ENCODE data around the gene NR2F1-AS1. TPM values are rescaled to one million over a fixed set of nuclear protein-coding genes. Genes with fewer than 3 reads are reported as not detected.
"Not testable (repeated sequence)": the region's sequence is repeated elsewhere in the genome, so short reads cannot be mapped to it uniquely, and the experiment has no call there.

NR2F1-AS1 gene
- total RNA-seq, 2 donors from 2014 or later = 11.9 to 12.4 TPM

- Histone ChIP-seq H3K36me3 (no peaks in the 10 kb centered on the region), H3K9me3 (no peaks in the 10 kb centered on the region), H3K4me1 (replicated peaks) (no peaks in the 10 kb centered on the region), H3K4me3 (no peak overlapping the region), H3K27ac (no peak overlapping the region), H3K27me3 (replicated peaks; ENCODE audit: insufficient read depth) (no peaks in the 10 kb centered on the region)
- TF ChIP-seq CTCF (IDR thresholded peaks at IDR 0.05) (no peak), POLR2AphosphoS5 (IDR thresholded peaks at IDR 0.05) (no peak), POLR2A (IDR thresholded peaks at IDR 0.05) (no peak)
- DNase-seq (ENCODE audit: low spot score) = no peak
- intact Hi-C loops (cut with DNase I) = no loop called here
These were observed 63.2 kb downstream of the NR2F1-AS1 start for GRCh38 chr5:93517828-93518227.

- no peak for TF ChIP-seq POLR2A (IDR thresholded peaks at IDR 0.05)
- no peak for TF ChIP-seq POLR2AphosphoS5 (IDR thresholded peaks at IDR 0.05)
- no peak for TF ChIP-seq CTCF (IDR thresholded peaks at IDR 0.05)
- no peak overlapping the region for H3K27ac ChIP-seq
- H3K36me3 ChIP-seq = no peaks in the 10 kb centered on the region
- DNase-seq (ENCODE audit: low spot score) = no peak
- 96% methylated on average over 1 of the region's 1 CpG for WGBS
- H3K4me3 ChIP-seq = no peak overlapping the region
- intact Hi-C loops (cut with DNase I) = no loop called here
- no peaks in the 10 kb centered on the region for H3K27me3 ChIP-seq (replicated peaks; ENCODE audit: insufficient read depth)
- no peaks in the 10 kb centered on the region for H3K4me1 ChIP-seq (replicated peaks)
- H3K9me3 ChIP-seq = no peaks in the 10 kb centered on the region
These were observed 67.7 kb downstream of the NR2F1-AS1 start for GRCh38 chr5:93513298-93513697.

- no peaks in the 10 kb centered on the region for H3K9me3 ChIP-seq
- H3K27ac ChIP-seq = no peak overlapping the region
- intact Hi-C loops (cut with DNase I) = no loop called here
- WGBS = 79% methylated on average over 3 of the region's 3 CpGs
- DNase-seq (ENCODE audit: low spot score) = no peak
- H3K36me3 ChIP-seq = no peaks in the 10 kb centered on the region
- no peaks in the 10 kb centered on the region for H3K27me3 ChIP-seq (replicated peaks; ENCODE audit: insufficient read depth)
- H3K4me3 ChIP-seq = no peak overlapping the region
- H3K4me1 ChIP-seq (replicated peaks) = no peaks in the 10 kb centered on the region
- no peak for TF ChIP-seq CTCF (IDR thresholded peaks at IDR 0.05)
- TF ChIP-seq POLR2A (IDR thresholded peaks at IDR 0.05) = no peak
- no peak for TF ChIP-seq POLR2AphosphoS5 (IDR thresholded peaks at IDR 0.05)
These were observed 68.2 kb downstream of the NR2F1-AS1 start for GRCh38 chr5:93512799-93513198.

- WGBS = 83% methylated on average over 2 of the region's 2 CpGs
- DNase-seq (ENCODE audit: low spot score) = no peak
- intact Hi-C loops (cut with DNase I) = no loop called here
- H3K4me3 ChIP-seq = no peak overlapping the region
- TF ChIP-seq POLR2A (IDR thresholded peaks at IDR 0.05) = no peak
- H3K9me3 ChIP-seq = no peaks in the 10 kb centered on the region
- H3K27ac ChIP-seq = no peak overlapping the region
- no peaks in the 10 kb centered on the region for H3K36me3 ChIP-seq
- no peaks in the 10 kb centered on the region for H3K4me1 ChIP-seq (replicated peaks)
- no peaks in the 10 kb centered on the region for H3K27me3 ChIP-seq (replicated peaks; ENCODE audit: insufficient read depth)
These were observed 69.6 kb downstream of the NR2F1-AS1 start for GRCh38 chr5:93511445-93511844.

DNA sequence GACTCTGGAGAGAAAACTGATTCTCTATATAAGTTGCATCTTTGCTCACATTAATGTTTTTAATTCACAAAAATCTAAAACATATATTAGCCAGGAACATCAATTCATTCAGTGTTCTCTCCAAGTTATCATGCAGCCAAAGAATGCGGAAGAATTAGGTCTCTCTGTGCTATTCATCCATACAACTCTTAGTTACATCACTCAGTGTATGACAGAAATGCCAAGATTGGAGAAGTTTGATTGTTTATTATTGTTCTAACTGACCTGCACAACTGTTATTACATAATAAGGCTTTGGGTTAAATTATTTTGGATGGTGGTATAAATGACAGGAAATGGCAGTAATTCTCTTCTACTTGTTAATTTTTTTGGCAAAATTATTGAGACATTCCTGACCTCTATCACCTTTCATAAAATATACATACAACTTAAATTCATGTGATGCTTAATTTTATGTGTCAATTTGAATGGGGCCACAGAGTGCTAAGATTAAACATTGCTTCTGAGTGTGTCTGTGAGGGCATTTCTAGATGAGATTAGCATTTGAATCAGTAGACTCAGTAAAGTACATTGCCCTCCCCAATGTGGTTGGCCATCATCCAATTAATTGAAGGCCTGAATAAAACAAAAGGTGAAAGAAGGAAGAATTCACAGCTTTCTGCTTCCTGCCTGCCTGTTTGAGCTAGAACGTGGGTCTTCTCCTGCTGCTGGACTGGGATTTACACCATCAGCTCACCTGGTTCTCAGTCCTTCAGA is 70.2 kb downstream of the NR2F1-AS1 start:
- WGBS = 63% methylated on average over 2 of the region's 2 CpGs
- no peaks in the 10 kb centered on the region for H3K4me1 ChIP-seq (replicated peaks)
- H3K27me3 ChIP-seq (replicated peaks; ENCODE audit: insufficient read depth) = no peaks in the 10 kb centered on the region
- no peak overlapping the region for H3K27ac ChIP-seq
- DNase-seq (ENCODE audit: low spot score) = no peak
- TF ChIP-seq CTCF (IDR thresholded peaks at IDR 0.05) = no peak
- TF ChIP-seq POLR2A (IDR thresholded peaks at IDR 0.05) = no peak
- TF ChIP-seq POLR2AphosphoS5 (IDR thresholded peaks at IDR 0.05) = no peak
- H3K4me3 ChIP-seq = no peak overlapping the region
- intact Hi-C loops (cut with DNase I) = no loop called here
- no peaks in the 10 kb centered on the region for H3K9me3 ChIP-seq
- no peaks in the 10 kb centered on the region for H3K36me3 ChIP-seq

DNA sequence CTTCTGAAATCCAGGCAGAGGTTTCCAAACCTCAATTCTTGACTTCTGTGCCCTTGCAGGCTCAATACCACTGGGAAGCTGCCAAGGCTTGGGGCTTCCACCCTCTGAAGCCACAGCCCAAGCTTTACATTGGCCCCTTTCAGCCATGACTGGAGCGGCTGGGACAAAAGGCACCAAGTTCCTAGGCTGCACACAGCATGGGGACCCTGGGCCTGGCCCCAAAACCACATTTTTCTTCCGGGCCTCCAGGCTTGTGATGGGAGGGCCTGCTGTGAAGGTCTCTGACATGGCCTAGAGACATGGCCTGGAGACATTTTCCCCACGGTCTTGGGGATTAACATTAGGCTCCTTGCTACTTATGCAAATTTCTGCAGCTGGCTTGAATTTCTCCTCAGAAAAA is 75.5 kb downstream of the NR2F1-AS1 start:
- H3K36me3 ChIP-seq; H3K9me3 ChIP-seq; H3K4me3 ChIP-seq; H3K27ac ChIP-seq; DNase-seq (ENCODE audit: low spot score); intact Hi-C loops (cut with DNase I); H3K4me1 ChIP-seq (replicated peaks); H3K27me3 ChIP-seq (replicated peaks; ENCODE audit: insufficient read depth): not testable (repeated sequence)
- 93% methylated on average over 3 of the region's 3 CpGs for WGBS

All from prostate gland (tissue), 2 donors.